ENCODE results near the gene MRNIP.
"Not testable (repeated sequence)": the region's sequence is repeated elsewhere in the genome, so short reads cannot be mapped to it uniquely, and the experiment has no call there.

Gene MRNIP

DNA sequence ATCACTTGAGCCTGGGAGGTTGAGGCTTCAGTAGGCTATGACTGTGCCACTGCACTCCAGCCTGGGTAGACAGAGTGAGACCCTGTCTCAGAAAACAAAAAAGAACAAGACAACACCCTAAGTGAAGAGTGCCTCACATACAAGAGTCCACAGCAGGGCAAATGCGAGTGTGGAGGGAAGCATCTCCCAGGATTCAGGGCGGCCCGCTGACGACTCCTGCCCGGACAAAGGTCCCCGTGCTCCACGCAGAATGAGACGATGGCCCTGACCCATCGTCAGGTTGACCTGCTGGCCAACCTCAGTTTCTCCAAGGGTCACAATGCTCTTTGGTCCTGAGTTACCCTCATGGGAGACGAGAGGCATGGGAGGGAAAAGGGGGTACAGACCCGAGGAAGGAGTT, 18.3 kb downstream of the MRNIP start:
- Histone ChIP-seq H3K27ac (no peak overlapping the region), H3K4me1 (no peaks in the 10 kb centered on the region), H3K9me3 (peaks cover 0 to 9% (median 0%) of the 10 kb centered on the region in 3 donors), H3K36me3 (peaks cover 57 to 93% (median 71%) of the 10 kb centered on the region in 3 donors), H3K4me3 (no peak overlapping the region), H3K27me3 (no peaks in the 10 kb centered on the region)
- intact Hi-C loops (cut with DNase I; ENCODE audit: low total_unique reads): no loop called here
- DNase-seq: no peak
- no peak for TF ChIP-seq CTCF (IDR thresholded peaks at IDR 0.05)

- Histone ChIP-seq H3K4me1 (no peaks in the 10 kb centered on the region), H3K9me3 (peaks cover 0 to 2% (median 0%) of the 10 kb centered on the region in 3 donors), H3K27ac (no peak overlapping the region), H3K4me3 (no peak overlapping the region), H3K27me3 (no peaks in the 10 kb centered on the region), H3K36me3 (peaks cover 57 to 97% (median 74%) of the 10 kb centered on the region in 3 donors)
- intact Hi-C loops (cut with DNase I; ENCODE audit: low total_unique reads): no loop called here
- TF ChIP-seq CTCF (IDR thresholded peaks at IDR 0.05): no peak
- DNase-seq: no peak
These were observed 19.0 kb downstream of the MRNIP start for GRCh38 chr5:179839328-179840256.

- Histone ChIP-seq H3K9me3 (no peaks in the 10 kb centered on the region), H3K36me3 (peaks cover 67 to 96% (median 83%) of the 10 kb centered on the region in 3 donors), H3K4me3 (no peak overlapping the region), H3K27ac (no peak overlapping the region), H3K4me1 (peaks cover 0 to 6% (median 0%) of the 10 kb centered on the region in 4 donors), H3K27me3 (no peaks in the 10 kb centered on the region)
- DNase-seq: no peak
- intact Hi-C loops (cut with DNase I; ENCODE audit: low total_unique reads): no loop called here
- TF ChIP-seq CTCF (IDR thresholded peaks at IDR 0.05): no peak
These were observed 21.3 kb downstream of the MRNIP start for GRCh38 chr5:179837076-179838011.

GRCh38 chr5:179836225-179837019, 22.2 kb downstream of the MRNIP start:
- no peaks in the 10 kb centered on the region for H3K9me3 ChIP-seq
- H3K27me3 ChIP-seq: no peaks in the 10 kb centered on the region
- no peak overlapping the region for H3K4me3 ChIP-seq
- peaks cover 71 to 96% (median 84%) of the 10 kb centered on the region in 3 donors for H3K36me3 ChIP-seq
- intact Hi-C loops (cut with DNase I; ENCODE audit: low total_unique reads): no loop called here
- DNase-seq: no peak
- peaks cover 0 to 6% (median 0%) of the 10 kb centered on the region in 4 donors for H3K4me1 ChIP-seq
- TF ChIP-seq CTCF (IDR thresholded peaks at IDR 0.05): no peak
- H3K27ac ChIP-seq: no peak overlapping the region

- H3K36me3 ChIP-seq: peaks cover 77 to 96% (median 86%) of the 10 kb centered on the region in 3 donors
These were observed 23.7 kb downstream of the MRNIP start for GRCh38 chr5:179834871-179835270.

More at GRCh38 chr5:179834871-179835270, 23.7 kb downstream of the MRNIP start:
- H3K27ac ChIP-seq; H3K4me3 ChIP-seq; H3K27me3 ChIP-seq; H3K9me3 ChIP-seq; intact Hi-C loops (cut with DNase I; ENCODE audit: low total_unique reads); DNase-seq; H3K4me1 ChIP-seq: not testable (repeated sequence)
